GM19452 (cell line): ENCODE measurements around the gene TMEM127.
A peak's percentile ranks its signal among the peaks of the same experiment; 100 is the strongest.
"Not testable (repeated sequence)": the region's sequence is repeated elsewhere in the genome, so short reads cannot be mapped to it uniquely, and the experiment has no call there.

Source experiments
- ATAC-seq: cut with Tn5 transposase; IDR thresholded peaks from one replicate; pipeline ENCODE4 v1.9.1; 2021; ENCODE audit not compliant: unreplicated experiment

TMEM127 gene

DNA sequence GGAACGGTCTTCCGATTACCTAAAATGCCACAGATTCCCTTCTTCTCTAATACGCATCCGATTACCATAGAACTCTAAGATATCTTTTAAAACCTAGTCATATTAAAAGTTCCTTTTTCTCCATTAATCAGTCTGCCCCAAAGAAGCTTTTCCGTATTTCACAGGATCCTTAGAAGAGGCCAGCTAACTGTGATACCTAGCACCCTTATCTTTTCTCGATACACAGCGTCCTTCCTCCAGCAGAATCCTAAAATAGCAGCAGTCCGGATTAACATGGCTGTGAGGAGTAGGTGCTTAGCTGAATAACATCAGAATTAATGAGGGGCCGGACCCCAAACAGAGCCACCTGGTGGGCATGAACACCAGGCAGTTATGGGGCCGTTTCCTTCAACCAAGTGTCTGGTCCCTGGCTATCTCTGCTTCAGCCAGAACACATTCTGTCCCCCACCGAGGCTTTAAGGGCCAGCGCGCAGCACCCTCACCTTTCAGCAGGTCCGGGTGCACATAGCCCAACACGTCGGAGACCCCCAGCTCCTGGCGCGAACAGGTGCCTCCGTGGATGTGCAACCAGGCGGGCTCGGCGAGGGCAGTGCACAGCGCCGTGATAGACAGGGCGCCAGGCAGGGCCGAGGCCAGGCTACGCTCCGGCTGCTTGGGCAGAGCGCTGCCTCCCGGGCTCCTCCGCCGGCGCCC lies 995 bp downstream of the TMEM127 start:
- ATAC-seq = peak; percentile 1

DNA sequence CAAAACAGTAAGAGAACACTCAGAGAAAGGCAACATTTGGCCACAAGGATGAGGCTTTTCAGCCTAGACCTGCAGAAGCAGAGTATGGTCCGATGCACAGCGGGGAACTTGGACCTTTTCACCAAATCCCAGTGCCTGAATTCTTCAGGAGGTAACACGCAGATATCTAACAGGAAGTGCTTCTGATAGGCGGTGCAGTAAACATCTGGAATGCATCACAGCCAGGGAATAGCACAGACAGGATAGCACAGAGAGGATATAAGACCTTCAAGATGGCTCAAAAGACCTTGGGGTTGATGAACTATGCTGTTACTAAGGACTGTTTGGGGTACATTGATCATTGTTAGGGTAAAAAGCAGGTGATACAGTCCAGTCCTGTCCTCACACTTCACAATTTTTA lies 1.7 kb downstream of the TMEM127 start:
- ATAC-seq = no peak

DNA sequence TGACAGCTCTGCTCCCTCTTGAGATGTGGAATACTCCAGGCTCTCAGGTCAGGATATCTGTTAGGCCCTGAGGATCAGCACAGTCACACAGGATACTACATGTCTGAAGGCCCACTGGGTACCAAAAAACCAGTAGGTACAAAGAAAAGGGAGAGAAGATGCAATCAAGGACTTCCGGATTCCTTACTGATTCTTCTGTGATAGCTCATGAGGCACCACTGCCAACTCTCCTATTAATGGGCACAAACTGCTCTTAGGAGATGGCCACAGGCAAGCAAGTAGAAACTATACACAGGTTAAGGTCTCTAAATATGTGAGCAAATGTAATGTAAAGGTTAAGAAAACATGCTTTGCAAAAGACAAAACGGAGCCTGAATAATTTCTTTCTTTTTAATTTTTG lies 3.5 kb downstream of the TMEM127 start:
- no peak for ATAC-seq

DNA sequence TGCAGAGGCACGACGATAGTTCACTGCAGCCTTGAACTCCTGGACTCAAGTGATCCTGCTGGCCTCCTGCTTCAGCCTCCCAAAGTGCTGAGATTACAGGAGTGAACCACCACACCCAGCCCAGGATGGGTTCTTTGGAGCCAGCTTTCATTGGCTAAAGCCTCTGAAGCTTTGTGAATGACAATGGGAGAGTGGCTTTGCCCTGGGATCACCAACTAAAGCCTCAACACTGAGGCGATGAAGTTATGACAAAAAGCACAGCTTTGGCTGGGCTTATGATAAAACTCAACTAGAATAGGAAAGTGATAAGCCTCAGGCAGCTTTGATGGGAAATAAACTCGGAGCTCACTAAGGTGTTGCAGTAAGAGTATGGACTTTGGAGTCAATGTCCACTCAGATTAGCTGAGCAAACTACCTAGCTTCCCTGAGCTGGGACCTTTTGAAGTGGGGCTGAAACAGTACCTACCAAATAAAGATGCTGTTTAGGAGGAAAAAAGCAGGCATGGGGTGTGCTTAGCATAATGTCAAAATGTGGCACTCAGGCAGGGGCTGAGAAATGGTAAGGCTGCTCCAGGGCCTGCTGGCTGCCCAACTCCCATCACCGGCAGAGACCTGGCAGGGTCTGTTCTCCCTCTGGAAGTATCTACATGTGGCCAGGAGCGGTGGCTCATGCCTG lies 4.3 kb downstream of the TMEM127 start:
- ATAC-seq = no peak

DNA sequence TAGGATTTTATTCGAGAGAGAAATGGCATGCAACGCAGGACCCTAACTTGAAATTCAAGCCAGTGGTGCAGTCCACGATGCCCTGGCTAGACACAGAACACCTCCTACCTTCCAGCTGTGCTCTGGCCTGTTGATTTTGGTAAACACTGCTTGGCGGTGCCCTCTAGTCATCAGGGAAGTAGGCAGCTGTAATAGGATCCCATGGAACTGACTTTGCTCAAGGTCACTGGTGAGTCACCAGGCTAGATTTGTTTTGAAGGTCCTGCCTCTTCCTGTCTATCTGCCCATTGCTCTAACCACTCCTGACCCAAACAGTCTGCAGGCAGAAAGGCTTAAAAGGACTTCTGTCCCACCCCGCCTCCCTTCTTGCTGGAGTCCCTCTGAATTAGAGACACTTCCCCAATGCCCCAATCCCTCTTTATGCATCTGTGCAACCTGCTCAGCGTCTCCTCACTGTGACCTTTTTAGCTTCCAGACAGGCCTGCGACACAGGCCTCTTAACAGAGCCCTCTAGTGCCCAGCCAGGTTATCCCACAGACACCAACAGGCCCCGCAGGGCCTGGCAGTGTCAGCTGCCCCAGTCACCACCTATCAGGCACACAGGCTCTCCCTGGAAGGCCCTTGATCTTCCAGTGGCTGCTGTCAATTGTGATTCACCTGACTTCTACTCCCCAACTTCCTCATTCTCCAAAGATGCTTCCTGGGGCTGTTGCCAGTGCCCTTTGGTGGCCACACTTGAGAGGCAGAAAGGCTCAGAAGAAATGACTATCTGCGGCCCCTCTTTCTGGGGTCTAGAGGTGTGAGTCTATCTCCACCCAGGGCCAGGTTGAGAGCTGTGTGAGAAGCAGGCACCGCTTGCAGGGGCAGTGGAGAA lies 5.2 kb downstream of the TMEM127 start:
- no peak for ATAC-seq

DNA sequence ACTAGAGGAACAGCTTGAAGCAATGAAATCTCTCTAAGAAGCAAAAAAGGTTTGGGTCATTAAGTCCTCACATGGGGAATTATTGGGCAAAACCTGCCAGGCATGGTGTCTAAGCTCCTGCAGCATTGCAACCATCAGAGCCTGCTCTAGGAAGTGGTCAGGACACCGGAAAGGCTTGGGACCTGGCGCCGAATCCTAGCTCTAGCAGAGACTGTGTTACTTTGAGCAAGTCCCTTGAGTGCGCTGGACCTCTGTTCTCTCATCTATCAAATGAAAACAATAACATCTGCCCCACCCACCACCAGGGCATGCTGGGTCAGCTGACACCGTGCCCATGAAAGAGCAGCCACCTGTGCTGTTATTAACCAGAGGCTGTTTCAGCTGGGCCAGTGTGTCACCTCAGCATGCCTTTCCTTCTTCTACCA lies 6.3 kb downstream of the TMEM127 start:
- ATAC-seq = no peak

DNA sequence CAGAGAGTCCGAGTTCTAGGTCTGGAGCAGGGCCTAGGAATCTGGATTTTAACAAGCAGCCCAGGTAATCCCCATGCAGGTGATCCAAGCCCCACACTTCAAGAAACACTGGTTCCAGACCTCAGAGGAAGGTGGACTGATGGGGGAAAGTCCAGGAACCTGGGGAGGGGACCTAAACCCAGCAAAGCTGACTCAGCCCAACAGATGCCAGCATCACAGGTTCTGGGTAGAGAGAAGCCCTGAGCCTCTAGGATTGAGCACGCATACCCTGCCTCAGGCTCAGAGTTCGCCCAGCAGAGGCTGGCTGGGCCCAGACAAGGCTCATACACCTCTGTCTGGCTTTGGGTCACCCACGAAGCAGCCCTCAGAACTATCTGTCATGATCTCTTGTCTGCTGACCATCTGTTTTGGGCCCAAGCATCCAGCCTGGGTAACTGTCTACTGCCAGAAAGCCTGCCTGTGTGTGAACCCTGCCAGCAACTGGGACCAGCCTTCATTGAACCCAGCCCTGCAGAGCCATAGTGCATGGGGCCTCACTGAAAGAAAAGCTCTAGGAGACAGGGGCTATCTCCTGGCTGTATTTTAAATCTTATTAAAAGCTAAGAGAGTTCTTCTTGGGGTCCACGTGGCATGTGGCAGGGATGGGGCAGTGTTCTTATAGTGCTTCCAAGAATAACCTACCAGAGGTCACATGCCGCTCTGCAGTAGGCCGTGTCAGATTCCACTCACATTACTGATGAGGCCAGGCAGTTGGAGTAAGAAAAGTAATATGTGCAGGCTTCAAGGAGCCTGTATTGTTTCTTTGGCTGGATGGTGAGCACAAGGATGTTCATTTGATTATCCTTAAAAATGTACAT lies 7.4 kb downstream of the TMEM127 start:
- ATAC-seq = no peak

DNA sequence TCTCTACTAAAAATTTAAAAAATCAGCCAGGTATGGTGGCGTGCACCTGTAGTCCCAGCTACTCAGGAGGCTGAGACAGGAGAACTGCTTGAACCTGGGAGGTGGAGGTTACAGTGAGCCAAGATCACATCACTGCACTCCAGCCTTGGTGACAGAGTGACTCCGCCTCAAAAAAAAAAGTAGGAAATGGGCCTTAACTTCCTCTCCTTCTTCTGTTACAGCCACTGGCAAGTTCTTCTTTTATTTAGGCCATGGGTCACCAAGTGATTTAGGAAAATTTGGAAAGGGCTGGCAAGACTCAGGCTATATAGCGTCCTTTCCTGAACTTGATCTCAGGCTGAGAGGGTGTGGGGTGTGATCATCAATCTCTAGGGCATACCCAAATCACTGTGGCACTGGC lies 8.1 kb downstream of the TMEM127 start:
- ATAC-seq = not testable (repeated sequence)

DNA sequence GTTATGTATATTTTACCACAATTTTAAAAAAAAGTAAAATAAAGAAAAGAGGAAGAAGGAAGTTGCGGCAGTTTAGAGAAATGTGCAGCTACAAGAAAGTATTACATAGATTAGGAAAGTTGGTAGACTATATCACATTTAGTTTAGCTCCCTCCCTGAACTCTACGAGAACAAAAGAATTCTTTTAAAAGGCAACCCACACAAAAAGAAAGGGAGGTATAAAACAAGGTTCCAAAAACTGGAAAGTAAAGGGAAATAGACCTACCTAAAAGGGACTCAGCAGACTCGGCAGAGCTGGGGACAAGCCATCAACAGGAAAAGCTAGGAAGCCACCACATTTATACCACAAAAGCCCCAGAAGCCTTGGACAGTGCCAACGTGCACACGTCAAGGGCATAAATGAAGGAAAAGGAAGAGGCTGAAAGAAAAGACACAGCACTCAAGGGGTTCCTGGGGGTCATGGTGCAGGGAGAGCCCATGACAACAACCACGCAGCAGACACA lies 9.1 kb downstream of the TMEM127 start:
- ATAC-seq = no peak

DNA sequence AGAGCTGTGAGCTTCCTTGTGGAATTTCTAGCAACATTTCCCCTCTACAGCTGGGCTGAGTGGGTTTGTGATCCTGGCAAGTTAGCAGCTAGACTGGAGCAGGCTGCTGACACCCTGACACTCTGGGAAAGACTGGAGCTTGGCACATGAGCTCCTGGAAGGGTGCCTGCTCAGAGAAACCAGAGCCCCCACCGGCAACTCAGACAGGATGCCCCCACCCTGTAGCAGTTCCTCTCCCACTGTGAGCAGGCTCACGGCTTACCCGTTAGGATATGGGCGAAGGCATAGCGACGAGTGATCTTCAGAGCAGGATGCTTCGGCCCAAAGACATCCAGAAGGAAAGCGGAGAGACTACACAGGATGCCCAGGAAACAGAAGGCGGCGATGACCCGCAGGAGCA lies 11.2 kb downstream of the TMEM127 start:
- no peak for ATAC-seq

DNA sequence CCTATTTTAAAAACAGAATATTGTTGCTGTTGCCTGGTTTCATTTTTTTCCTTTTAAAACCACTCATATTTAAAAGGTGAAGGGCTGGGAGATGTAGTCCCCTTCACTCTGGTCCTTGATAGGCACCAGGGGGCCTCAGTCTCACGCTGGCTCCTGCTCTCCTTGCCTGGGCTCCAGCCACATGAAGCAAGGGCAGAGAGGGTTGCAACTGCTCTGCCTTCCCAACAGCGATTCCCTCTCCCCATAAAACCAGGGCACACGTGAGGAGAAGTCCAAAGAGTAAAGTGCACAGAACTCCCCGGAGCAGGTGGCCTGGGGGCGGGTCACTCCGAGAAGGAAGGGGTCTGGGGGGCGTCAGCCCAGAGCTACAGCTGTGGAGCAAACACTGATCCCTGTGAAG lies 12.8 kb downstream of the TMEM127 start:
- ATAC-seq = no peak

DNA sequence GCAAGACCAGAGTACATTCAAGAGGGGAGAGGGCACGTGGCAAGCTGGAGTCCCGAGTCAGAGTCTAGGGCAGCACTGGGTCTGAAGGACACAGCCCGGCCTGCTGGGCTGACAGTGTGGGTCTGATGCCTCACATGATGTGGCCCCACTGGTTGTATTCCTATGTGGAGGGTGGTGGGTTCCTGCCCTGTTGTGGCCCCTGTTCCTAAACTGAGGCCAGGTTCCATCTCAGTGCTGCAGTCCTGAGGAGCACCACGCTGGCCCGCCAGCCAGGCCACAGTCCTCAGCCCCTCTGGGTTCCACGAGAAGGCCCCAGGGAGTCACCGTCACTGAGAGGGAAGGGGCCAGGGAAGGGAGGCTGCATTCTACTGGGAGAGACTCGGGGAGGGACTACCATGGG lies 13.3 kb downstream of the TMEM127 start:
- ATAC-seq = no peak

DNA sequence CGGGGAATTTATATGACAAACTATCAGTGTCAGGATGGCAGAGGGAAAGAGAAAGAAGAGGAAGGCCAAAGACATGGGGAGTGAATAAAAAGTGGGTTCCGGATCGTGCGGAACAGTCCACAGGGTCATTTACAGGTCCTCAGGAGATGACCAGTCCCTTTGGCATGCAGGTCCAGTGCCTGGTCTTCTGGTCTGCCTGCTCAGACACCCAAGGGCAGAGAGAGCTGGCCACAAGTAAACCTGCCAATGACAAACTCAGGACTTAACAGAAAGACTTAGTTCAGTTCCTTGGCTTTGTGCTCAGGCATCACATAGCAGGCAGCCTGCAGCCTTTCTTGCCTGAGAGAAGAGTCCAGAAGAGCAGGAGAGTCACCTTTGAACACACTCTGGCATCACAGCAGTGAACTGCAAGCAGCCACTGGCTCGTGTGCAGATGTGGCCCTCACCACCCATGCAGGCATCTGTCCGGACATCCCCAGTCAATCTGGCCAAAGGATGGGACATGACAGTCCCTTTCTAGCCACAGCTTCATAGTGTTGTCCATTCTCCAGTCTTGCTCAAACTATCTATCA lies 14.0 kb downstream of the TMEM127 start:
- ATAC-seq = no peak

DNA sequence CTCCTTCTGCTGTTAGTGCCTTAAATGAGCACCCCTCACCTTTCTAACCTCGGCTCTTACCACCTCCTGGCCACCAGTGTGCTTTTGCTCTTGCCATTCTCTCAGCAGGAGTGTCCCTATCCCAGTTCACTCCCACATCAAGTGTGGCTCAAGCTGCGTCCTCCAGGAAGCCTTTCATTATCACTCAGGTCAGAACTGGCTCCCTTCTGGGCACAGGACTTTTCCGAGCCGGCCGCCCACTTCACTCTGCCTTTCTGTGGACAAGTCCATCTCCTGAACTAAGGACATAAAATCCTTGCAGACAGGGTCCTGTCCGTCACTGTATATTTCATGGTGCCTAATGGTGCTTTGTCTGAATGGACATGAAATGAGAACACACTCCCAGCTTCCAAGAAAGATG lies 15.6 kb downstream of the TMEM127 start:
- no peak for ATAC-seq

DNA sequence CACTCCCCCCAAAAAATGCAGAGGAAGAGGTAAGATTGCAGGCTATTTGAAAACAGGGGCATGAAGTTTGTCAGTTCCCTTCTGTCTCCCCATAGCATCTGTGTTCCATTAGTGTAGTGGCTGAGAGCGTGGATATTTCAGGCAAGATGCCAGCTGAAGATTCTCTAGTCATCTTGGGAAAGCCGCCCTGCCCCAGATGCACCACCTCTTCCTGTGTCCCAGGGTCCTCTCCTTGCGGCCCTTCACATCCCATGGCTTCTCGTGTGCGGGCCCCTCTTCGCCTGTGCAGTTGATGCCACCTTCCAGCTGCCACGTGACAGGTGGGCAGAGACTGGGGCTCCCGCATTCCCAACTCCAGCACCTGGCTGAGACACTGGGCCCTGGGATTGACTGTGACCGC lies 16.1 kb downstream of the TMEM127 start:
- ATAC-seq = no peak

DNA sequence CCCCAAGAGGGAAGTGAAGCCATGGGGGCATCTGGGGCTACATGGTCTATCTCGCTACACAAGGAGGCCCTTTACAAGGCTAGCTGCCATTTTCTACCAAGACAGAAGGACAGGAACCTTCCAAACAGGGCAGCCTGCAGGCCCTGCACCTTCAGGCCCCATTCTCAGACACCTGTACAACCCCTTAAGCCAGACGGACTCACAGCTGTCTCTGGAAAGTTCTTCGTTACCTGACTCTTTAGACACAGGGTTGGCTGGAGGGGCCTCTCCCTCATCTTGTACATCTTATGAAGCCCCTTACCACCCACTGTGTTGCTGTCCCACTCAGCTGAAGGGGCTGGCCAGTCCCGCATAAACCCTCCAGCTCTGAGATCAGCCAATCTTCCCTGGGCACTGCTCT lies 17.2 kb downstream of the TMEM127 start:
- ATAC-seq = no peak

DNA sequence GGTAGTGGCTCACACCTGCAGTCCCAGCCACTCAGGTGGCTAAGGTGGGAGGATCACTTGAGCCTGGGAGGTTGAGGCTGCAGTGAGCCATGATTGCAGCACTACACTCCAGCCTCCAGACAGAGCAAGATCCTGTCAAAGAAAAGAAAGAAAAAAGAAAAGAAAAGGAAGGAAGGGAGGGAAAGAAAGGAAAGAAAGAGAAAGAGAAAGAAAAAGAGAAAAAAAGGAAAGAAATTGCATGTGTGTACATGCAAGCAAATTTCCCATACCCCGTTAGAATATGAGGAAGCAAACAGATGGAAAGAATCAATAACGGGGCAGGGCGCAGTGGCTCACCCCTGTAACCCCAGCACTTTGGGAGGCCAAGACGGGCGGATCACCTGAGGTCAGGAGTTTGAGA lies 17.9 kb downstream of the TMEM127 start:
- no peak for ATAC-seq

DNA sequence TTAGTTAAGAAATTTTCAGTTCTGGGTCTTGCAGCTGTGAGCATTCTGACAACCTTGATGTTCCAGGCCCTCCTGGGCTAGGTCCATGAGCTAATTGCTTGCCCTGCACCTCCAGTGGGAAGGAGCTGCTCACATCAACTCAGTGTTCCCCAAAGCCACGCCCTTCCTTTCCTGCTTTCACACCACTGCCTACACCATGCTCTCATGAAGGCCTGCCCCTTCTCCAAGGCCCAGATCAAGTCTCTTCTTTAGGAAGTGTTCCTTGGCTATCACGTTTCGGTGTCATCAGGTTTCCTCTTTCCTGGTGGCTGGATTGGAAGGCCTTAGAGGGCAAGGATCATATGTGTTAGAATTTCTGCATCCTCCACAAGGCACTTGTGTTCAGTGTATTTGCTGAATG lies 18.8 kb downstream of the TMEM127 start:
- ATAC-seq = no peak

DNA sequence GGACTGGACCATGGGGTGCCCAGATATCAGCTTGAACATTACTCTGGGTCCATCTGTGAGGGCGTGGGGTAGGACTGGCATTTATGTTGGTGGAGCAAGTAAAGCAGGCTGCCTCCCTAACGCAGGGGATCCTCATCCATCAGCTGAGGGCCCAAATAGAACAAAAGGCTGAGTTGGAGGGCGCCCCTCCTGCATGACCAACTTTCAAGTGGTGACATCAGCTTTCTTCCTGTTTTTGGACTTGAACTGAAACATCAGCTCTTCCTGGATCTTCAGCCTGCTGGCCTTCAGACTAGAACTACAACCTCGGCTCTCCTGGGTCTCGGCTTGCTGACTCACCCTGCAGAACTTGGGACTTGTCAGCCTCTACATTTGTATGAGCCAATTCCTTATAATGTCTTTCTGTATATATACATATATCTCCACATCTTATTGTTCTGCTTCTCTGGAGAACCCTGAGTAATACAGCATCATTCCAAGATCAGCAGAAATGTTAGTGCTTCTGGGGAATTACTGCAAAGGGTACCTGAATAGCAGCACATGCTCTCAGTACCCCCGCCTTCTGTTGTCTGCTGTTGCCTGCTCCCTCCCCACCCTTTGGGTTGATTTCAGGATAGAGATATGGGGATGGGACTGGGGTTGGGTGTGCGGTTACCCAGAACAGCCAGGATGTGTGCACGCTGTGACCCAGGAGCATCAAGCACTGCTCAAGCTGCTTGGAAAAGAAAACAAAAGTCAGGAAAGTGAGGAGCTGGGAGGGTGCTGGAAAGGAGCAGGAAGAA lies 20.0 kb downstream of the TMEM127 start:
- no peak for ATAC-seq

DNA sequence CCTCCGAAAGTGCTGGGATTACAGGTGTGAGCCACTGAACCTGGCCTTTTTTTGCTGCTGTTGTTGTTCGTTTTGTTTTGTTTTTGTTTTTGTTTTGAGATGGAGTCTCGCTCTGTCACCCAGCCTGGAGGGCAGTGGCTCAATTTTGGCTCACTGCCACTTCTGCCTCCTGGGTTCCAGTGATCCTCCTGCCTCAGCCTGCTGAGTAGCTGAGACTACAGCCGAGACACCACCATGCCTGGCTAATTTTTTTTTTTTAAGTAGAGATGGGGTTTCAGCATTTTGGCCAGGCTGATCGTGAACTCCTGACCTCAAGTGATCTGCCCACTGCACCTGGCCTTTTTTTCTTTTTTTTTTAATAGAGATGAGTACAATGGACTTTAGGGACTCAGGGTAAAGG lies 22.0 kb downstream of the TMEM127 start:
- no peak for ATAC-seq
